Hindlimb muscle (tissue), 1 donor: Measurements from ENCODE around the gene CTBP1. TPM values are rescaled to one million over a fixed set of nuclear protein-coding genes. Genes with fewer than 3 reads are reported as not detected.

Source experiments
- DNase-seq: peaks from one replicate; pipeline ENCODE4 v3.0.0-alpha.2; 2013
- polyA plus RNA-seq: library from polyadenylated mRNA; unstranded; fragments of 120-200 nt; gene quantifications from one replicate; pipeline ENCODE4 v1.2.1, GENCODE V29; 2013; ENCODE audit not compliant: insufficient read length

CTBP1 gene
- polyA plus RNA-seq, 1 donor = 133 TPM

DNA sequence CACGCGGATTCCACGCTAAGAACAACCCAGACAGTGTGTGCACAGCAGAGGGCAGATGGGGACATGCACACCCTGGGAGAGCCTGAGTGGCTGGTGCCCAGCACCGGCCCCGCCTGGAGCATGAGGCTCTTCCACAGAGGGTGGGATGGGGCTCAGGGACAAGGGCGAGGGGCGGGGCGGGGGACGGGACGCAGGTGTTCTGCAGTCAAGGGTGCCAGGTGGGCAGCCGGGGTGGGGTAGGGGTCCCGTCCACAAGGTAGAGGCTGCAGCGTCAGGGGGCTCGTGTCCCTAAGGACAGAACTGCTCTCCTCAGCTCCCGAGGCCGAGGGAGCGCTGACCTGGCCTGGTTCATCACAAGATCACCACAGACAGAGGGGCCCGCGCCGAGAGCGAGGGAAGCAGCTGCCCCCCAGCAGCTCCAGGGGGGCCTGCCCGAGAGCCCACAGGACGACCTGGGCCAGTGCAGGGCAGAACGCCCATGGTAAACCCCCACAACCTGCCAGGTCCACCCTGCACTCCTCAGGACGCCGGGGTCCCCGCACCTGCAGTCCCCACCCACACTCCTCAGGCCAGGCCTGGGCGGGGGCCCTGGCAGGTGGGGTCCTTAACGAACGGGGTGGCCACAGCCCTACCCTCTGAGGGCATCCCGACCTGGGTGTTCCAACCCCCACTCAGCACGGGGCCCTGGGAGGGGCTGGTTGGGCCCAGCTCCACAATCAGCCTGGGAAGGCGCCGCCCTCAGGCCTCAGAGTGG, 26.7 kb downstream of the CTBP1 start:
- no peak for DNase-seq

GRCh38 chr4:1221155-1221870, 27.6 kb downstream of the CTBP1 start:
- DNase-seq = no peak

- no peak for DNase-seq
These were observed 28.4 kb downstream of the CTBP1 start for GRCh38 chr4:1220566-1220965.

- no peak for DNase-seq
These were observed 29.4 kb downstream of the CTBP1 start for GRCh38 chr4:1219566-1219950.

DNA sequence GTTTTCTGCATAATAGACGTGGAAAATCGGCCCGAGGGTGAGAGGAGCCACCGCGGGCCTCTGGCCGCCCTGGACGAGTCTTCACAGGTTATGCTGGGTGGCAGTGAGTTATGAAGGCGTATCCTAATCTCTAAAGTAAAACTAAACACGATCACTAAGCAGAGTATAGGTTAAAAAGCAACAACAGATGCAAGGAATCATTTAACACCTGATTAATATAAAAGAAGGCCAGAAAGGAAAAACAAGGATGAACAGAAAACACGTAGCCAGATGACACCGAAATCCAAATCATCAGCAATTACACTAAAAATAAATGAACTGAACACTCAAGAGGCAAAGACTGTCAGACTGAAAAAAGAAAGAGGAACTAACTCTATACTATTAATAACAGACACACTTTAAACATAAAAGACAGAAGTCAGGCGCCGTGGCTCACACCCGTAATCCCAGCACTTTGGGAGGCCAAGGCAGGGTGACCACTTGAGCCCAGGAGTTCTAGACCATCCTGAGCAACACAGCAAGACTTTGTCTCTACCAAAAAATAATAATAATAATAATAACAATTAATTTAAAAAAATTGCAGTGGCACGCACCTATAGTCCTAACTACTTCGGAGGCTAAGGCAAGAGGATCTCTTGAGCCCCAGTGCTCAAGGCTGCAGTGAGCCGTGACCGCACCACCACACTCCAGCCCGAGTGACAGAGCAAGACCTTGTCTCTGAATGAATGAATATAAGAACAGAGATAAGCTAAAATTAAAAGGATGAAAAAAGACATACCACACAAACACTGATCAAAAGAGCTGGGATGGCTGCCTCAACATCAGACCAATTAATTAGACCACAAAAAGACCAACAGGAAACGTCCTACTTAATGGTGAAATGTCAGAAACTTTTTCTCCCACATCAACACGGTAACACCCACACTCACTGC, 30.0 kb downstream of the CTBP1 start:
- DNase-seq = no peak

- DNase-seq = no peak
These were observed 31.6 kb downstream of the CTBP1 start for GRCh38 chr4:1217366-1217765.

- DNase-seq = no peak
These were observed 32.0 kb downstream of the CTBP1 start for GRCh38 chr4:1216869-1217294.

- no peak for DNase-seq
These were observed 32.8 kb downstream of the CTBP1 start for GRCh38 chr4:1216076-1216614.

GRCh38 chr4:1215141-1216075, 33.5 kb downstream of the CTBP1 start:
- no peak for DNase-seq

- DNase-seq = no peak
These were observed 34.5 kb downstream of the CTBP1 start for GRCh38 chr4:1214101-1215095.

DNA sequence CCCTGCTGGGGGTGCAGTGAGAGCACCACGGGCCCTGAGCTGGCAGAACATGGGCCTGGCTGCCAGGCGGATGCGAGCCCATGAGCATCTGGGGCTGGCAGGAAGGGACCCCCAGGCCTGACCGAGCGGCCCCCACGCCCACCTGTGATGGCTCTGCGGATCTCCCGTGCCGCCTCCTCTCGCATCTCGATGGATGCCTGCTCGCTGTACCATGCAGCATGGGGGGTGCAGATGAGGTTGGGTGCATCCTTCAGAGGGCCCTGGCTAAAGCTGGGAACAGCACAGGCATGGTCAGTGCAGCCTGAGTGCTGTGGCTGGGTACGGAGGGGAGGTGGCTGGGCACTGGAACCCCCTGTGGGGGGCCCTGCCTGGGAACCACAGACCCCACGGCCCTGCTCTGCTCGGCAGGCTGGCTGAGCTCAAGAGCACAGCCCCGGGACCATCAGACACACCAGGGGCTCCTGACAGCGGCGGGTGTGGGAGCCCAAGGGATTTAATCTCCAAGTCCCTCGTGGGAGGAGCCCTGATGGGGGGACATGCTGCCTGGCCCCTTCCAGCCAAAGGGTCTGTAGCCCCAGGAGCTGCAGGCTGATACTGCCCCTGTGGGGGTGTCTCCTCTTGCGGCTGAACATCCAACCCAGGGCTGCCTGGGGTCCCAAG, 35.5 kb downstream of the CTBP1 start:
- DNase-seq = no peak

- DNase-seq = no peak
These were observed 36.2 kb downstream of the CTBP1 start for GRCh38 chr4:1212546-1213335.

- DNase-seq = no peak
These were observed 36.9 kb downstream of the CTBP1 start for GRCh38 chr4:1211891-1212545.

- DNase-seq = no peak
These were observed 37.6 kb downstream of the CTBP1 start for GRCh38 chr4:1211371-1211770.

DNA sequence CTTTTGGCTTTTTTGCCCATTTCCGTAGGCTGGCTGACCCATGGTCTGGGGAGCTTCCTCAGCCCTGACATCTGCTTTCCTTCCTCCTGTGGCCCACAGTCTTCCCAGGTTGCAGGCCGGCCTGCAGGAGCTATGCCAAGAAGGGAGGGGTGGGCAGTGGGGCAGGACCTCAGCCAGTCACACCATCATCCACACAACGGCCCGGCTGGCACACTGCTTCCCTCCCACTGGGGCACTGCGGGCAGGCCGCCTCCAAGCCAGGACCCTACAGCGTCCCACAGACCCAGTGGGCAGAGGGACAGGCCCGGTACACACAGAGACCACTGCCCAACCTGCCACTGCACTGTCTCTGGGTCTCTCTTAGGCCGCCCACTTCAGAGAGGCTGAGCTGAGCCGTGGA, 38.0 kb downstream of the CTBP1 start:
- DNase-seq = no peak

GRCh38 chr4:1210241-1210841, 38.6 kb downstream of the CTBP1 start:
- no peak for DNase-seq

DNA sequence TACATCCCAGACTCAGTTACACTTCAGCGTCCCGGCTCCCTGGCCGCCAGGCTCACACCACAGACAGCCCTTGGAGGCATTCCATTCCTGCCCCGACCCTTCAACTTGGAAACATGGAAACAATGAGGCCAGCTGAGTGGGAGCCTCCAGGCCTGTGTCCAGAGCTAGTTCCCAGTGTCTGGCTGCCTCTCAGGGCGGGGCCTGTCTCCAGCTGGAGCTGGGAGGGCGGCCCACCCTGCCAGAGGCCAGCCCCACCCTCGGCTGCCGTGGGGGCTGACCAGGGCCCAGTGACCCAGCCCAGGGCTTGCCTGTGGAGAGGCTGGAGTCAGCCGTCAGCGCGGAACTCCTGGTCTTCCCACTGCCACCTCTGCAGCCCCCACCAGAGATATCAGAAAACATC, 39.1 kb downstream of the CTBP1 start:
- DNase-seq = peak; percentile 78
